Fibroblast of skin of back (primary cell): ENCODE results near the gene ARL8A.
"Not testable (repeated sequence)": the region's sequence is repeated elsewhere in the genome, so short reads cannot be mapped to it uniquely, and the experiment has no call there.

Experiments used
- DNase-seq: peaks from one replicate; pipeline ENCODE4 v3.0.0-alpha.2; 2013

Gene ARL8A

DNA sequence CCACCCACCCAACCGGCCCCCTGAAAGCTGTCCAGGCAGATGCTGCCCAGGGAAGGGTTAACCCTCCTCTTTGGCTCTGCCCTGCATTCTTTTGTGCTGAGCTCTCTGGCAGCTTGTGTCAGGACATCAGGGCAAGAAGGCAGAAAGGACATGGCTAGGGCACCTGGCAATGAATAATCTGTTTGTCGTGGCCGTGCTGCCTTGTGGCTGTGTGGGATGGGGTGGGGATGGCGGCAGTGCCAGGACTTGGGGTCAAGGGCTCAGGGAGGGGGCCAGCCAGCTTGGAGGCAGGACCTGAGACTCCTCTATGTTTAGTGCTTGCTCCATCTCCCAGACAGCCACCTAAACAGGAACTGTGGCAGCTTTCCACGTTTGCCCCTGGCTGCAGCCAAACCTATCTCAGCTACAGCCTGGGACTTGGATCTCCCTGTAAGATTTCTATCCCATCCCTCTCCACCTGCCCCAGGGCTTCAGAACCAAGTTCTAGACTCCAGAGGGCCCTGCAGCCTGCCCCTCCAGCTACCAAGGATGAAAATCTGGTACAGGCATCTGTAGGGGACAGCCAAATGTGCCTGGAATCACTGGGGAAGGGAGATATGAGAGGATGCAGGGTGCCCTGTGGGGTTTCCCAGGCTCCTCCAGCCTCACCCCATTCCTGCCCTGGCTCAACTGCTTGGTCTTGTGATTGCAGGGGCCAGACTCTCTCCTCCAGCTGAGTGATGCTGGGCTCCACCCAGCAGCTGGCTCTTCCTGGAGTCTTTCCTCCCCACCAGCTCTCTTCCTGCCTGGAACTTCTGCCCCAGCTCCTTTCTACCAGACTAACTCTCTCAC is 31.5 kb downstream of the ARL8A start:
- DNase-seq = peak; percentile 27

DNA sequence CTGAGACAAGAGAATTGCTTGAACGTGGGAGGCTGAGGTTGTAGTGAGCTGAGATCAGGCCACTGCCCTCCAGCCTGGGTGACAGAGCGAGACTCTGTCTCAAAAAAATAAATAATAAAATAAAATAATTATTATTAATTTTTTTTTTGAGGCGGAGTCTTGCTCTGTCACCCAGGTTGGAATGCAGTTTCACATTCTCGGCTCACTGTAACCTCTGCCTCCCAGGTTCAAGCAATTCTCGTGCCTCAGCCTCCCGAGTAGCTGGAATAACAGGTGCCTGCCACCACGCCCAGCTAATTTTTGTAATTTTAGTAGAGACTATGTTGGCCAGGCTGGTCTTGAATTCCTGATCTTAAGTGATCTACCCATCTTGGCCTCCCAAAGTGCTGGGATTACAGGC is 32.9 kb downstream of the ARL8A start:
- DNase-seq = not testable (repeated sequence)

DNA sequence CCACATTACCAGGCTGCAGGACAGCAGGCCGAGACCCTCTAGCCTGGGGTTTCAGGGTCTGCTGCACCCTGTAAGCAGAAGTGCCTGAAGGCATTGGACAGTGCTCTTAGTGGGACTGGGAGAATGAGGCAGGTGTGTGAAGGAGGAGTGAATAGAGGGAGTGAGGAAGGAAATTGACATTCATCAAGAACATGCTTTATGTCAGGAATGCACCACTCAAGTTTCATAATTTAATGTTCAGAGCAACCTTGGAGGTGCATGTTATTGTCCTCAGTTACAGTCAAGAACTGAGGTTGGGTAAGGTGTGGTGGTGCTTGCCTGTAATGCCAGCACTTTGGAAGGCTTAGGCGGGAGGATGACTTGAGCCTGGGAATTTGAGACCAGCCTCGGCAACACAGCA is 33.6 kb downstream of the ARL8A start:
- no peak for DNase-seq

DNA sequence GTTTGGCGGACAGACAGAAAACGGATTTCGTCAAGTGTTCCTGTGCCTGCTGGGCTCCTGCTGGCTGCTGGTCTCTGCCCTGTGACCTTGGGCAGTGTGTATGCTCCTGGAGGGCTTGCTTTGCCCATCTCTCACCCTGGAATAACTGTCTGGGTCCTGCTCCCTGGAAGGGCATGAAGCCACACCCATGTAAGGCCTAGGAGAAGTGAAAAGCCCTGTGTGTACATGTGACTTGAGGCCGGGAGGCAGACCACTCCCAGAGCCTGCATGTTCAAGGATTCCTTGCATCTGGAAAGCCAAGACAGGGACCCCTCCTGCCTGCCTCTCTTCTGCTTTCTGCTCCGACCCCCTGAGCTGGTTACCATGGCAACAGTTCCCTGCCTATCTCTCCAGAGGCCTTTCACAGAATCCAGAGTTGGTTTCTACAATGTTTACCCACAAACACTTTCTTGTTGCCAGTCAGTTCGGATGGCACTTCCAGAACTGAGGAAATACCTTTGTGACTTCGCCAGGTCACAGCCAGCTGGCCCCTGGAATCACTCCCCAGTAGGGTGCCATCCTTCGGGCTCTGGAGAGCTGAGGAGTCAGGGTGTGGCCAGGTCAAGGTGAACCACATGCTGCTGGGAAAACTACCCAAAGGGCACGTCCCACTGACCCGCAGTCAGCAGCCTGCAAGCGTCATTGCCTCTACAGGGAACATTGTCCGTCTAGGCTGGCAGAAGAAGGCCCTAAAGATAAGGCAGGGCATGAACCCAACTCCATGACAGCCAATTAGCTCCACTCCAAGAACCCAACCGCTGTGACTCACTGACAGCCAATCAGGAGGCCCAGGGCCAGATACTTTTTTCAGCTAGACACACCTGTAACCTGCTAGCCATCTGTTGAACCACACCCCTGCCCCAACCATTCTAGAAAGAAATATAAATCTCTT is 36.5 kb downstream of the ARL8A start:
- DNase-seq = no peak

DNA sequence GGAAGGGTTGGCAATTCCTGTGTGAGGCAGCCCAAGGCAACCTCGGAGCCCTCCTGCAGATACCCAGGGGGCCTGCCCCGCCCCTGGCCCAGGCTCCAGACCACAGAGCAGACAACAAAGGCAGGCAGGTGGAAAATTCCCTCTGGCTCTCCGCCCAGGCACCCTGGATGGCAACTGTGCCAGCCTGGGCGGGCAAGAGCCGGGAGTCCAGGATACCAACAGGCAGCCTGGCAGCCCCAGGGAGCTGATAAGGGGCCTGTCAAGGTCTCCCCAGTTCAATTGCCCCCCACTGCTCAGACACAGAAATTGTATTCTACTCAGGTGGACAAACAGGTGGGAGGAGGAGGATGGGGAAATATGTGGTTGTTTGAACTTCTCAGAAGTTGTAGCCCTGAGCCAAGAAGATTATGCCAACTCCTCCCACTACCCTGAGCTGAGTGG is 37.2 kb downstream of the ARL8A start:
- no peak for DNase-seq

DNA sequence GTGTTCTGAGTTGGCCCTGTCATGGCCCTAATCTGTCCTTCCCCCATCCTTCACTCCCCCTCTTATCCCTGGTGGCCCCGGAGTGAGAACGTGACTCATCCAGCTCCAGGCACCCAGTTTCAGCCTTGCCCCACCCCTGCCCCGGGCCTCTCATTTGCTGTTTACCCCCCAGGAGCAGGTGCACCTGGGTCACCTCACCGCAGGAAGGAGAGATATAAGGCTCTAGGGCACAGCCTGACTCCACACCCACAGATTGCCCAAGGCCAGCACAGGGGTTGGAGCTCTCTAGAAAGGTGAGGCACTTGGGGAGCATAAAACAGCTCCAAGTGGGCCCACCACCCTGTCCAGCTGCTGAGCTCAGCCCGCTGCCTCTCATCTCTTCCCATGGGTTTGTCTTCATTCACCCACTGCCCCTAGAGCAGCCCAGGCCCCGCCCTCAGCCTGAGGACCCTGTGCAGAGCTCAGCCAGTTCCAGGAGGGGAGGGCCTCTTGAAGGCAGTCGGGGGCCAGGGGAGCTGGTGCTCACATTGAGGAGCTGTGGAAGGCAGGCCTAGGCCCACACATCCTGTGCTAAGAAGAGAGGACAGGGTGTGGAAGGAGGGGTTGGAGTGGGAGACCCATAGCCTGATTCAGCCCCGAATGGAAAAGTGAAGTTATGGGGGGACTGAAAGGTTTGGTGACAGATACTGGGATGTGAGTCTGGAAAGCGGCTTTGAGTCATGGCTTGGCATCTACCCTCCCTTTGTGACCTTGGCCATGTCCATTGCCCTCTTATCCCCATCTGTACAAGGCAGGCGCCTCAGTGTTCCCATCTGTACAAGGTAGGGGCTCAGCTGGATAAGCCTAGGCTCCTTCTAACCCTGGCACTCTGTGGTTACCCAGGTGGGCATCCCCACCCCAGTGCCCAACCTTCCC is 37.9 kb downstream of the ARL8A start:
- no peak for DNase-seq

DNA sequence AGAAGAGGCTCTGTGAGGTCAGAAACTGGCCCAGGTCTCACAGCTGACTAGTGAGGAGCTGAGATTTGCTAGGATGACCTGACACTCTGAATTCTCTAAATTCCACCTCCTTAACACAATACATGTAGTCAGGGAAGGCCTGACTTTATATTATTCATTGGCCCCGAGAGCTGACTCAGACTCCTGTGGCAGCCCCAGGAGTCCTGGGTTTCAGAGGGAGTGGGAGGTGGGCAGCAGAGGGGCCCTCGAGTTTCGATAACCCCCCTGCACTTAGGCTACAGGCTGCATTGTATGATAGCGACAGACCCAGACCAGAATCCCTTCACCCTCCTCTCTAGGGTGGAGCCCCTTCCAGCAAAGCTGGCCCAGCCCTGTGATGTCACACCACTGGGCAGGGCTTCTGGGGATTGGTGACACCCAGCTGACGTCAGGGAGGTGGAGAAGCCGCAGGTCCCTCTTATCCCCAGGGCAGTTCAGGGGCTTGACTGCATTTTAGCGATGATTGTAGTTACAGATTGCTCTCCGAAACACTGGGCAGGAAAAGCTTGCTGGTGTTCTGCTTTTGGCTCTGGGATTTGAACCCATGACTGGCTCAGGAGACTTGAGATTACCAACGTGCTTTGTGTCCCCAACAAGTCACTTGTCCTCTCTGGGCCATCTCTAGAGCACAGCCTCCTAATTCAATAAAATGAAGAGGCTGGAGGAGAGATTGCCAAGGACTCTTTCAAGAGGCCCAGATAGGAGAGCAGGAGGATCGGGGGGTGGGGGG is 38.8 kb downstream of the ARL8A start:
- DNase-seq = peak; percentile 76

DNA sequence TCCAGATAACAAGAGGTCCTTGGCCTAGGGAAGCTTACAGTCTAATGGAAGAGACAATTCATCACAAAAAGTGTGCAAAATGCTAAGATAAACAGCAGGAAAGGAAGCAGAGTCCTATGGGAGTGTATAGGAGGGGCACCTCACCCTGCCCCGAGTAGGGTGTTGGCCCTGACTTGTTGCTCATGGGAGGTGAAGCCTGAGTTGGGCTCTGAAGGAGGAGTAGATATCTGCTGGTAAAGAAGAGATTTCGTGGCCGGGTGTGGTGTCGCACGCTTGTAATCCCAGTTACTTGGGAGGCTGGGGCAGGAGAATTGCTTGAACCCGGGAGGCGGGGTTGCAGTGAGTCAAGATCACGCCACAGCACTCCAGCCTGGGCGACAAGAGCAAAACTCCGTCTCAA is 40.5 kb downstream of the ARL8A start:
- no peak for DNase-seq

DNA sequence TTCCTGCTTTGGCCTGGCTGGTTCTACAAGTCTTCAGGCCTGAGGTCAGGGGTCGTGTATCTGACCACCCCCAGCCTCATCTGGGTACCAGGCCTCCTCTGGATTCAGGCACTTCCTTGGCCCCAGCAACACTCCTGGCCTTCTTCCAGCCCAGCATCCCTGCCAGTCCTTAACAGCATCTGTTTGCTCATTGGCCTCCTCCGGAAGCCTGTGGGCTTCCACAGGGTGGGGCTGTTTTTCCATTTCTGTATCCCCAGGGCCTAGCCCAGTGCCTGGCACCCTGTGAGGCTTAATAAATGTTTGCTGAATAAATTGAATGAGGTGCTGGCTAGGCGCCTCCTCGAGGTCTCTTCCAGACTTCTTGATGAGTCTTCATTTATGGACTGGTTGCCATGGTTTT is 43.4 kb downstream of the ARL8A start:
- no peak for DNase-seq

DNA sequence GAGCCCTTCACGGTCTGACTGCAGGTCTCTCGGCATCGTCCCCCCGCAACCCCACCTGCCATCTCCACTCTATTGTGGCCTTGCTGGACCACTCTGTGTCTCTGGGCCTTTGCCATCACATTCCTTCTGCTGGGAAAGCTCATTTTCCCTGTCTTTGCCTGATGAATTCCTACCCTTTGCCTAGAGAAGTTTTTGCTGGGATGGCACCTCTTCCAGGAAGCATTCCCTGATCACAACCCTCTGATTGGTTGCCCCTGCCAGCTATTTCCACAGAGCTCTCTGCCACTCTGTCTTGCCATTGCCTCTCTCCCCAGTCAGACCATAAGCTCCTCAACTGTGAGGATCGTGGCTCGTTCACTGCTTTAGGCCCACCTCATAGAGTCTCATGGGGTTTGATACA is 50.7 kb downstream of the ARL8A start:
- DNase-seq = no peak

DNA sequence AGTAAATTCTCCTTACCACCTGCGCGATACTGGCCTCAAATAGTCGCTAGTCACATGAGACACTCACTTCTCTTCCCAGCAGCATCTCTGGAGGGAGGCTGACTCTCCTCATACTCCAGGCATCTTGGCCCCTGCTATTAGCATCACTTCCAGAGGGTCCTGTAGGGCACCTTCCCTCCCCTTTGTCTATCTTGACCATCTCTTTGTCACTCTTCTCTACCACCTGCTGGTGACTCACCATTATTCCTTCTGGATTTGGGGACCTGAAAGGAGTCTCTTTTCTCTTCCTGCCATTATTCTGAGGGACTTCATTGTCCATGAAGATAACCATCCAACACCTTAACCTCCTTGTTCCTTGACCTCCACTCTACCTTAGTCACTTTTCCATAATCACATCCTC is 53.5 kb downstream of the ARL8A start:
- no peak for DNase-seq

DNA sequence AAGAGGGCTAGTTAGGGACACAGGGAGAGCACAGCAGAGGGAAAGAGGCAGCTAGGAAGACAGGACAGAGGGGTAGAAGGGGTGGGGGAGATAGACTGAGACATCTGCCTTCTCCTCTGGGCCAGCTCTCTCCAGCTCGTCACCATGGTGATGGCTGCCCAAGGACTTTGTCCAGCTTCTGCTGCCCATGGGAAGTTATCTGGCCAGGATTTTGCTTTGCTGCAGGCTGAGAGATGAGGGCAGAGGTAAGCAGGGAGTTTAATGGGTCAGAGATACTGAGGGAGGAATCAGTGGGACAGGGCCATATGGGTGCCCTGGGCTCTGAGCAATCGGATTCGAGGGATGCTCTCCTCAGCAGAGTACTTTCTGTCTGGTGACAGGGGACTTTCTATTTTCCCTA is 56.3 kb downstream of the ARL8A start:
- no peak for DNase-seq

DNA sequence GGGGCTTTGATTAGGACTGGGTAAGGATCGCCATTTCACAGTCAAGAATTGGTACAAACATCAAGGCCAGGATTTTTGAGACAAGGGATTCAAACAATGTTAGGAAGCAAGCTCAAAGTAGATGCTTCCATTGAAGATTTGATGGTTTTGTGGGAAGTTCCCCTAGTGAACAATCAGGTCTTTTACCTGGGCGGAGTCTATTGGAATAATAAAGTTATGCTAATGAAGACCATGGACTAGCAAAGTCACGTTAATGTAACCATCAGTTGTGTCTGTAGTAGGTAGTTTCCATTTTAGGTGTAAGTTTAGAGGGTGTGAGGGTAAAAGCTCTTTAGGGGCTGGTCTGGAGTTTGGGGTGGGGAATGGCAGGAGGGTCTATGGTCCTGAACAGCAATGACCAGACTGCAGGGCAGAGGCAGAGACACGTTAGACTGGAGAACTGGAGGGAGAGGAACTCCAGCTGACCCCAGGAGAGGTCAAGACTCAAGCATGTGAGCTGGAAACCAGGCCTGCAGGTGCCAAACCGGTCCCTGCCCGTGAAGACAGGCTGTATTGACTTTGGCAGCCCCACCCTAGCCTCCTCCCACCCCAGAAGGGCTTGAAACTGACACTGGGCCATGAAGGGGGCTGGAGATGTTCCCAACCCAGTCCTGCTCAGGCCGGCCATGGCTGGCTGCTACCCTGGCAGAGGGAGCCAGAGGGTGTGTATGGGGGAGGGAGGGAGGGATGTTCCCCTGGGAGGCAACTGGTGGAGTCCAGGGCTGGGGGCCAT is 57.8 kb downstream of the ARL8A start:
- no peak for DNase-seq

DNA sequence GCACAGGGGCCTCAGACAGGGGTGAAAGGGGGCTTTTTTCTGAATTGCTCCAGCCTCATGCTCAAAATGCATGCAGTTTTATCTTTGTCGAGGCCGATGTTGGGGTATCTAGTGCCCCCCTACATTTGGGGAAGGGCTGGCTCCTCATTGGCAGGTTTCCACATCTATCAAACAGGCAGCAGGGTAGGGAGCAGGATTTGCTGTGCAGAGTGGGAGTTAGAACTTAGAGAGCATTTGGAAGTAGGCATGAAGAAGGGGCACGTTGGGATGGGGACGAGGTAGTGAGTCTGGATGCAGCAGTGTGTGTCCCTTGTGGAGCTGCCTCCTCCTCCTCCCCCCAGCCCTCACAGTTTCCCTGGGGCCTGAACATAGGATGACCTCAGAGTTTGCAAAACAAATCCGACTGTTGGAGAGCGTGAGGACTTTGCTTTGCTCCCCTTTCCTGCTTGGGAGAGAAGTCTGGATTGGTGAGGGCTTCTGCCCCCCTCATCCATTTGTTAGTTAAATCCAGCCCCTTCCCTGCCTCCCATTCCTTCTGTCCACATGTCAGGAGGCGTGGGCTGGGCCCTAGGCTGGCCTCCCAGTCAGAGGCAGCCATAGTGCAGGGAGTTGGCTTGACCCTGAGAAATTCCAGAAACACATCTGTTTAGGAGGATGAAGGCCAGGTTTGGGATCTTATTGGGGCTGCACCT is 58.7 kb downstream of the ARL8A start:
- peak; percentile 28 for DNase-seq

DNA sequence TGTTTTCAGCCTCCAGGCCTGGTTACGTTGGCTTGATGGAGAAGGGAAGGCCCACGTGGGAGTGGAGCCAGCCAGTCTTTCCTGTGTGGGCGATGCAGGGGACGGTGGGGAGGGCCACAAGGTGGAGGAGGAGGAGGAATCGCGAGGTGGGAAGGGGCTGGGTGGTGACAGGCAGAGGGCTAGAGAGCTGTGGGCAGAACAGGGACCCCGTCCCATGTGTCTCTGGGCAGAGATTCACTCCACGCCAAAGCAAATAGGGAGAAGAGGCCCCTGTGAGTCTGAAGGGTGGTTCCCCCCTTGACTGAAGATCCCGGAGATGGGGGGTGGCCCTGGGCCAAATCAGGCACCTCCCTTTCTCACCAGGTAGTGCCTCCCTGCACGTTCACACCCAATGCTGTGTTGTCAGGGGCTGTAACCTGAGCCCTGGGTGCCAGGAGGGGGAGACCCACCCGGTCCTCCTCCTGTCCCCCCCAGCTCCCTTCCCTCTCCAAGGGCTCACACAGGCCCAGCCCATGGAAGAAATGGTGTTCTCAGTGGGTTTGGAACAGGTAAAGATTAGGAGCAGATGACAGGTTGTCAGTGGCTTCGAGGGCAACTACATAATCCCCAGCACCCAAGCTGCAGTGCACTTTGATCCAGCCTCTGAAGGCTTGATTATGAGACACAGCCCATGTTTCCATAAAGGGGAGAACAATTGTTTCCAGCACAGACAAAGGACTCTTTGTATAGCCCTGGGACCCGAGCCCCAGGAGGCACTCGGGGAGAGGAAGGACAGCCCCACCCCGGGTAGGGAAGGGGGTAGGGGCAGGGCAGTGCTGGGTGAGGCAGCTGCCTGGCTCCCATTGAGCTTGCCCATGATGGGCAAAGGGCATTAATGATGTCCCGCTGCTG is 59.5 kb downstream of the ARL8A start:
- no peak for DNase-seq
